DMS53 treated with DMSO at 0.1 percent for 48 hours (cell line): ENCODE measurements around the gene KDM6B.

Experiments
- DNase-seq: peaks from one replicate; lab custom pipeline; 2025; ENCODE audit not compliant: unreplicated experiment; lab: John Stamatoyannopoulos, UW

Gene KDM6B

GRCh38 chr17:7867881-7868329, 33.9 kb downstream of the KDM6B start:
- no peak for DNase-seq

- DNase-seq = no peak
Measured at GRCh38 chr17:7873051-7873450, 39.0 kb downstream of the KDM6B start.

- no peak for DNase-seq
Measured at GRCh38 chr17:7875804-7876370, 41.9 kb downstream of the KDM6B start.

- DNase-seq = no peak
Measured at GRCh38 chr17:7878234-7878633, 44.2 kb downstream of the KDM6B start.

GRCh38 chr17:7880076-7880868, 46.3 kb downstream of the KDM6B start:
- no peak for DNase-seq

GRCh38 chr17:7881276-7882054, 47.4 kb downstream of the KDM6B start:
- DNase-seq = no peak

- peak; percentile 87 for DNase-seq
Measured at GRCh38 chr17:7882068-7882467, 48.1 kb downstream of the KDM6B start.

- DNase-seq = peak; percentile 20
Measured at GRCh38 chr17:7882629-7883028, 48.6 kb downstream of the KDM6B start.
